SIG-M5 (cell line): Measurements from ENCODE around the gene GFER.

Source experiments
- DNase-seq: peaks from one replicate; lab custom pipeline; 2025; lab: John Stamatoyannopoulos, UW

GFER gene

GRCh38 chr16:1974157-1975070, 9.6 kb upstream of the GFER start:
- DNase-seq: no peak

- DNase-seq: no peak
Measured at GRCh38 chr16:1975432-1976215, 8.4 kb upstream of the GFER start.

GRCh38 chr16:1976216-1976520, 7.8 kb upstream of the GFER start:
- DNase-seq: no peak

GRCh38 chr16:1976951-1977874, 6.8 kb upstream of the GFER start:
- no peak for DNase-seq

GRCh38 chr16:1977875-1978268, 6.1 kb upstream of the GFER start:
- no peak for DNase-seq

- DNase-seq: no peak
Measured at GRCh38 chr16:1978476-1979120, 5.4 kb upstream of the GFER start.

- no peak for DNase-seq
Measured at GRCh38 chr16:1979271-1980029, 4.5 kb upstream of the GFER start.

GRCh38 chr16:1980030-1980769, 3.8 kb upstream of the GFER start:
- no peak for DNase-seq

- no peak for DNase-seq
Measured at GRCh38 chr16:1980770-1981087, 3.3 kb upstream of the GFER start.

GRCh38 chr16:1981398-1981836, 2.6 kb upstream of the GFER start, which contains the start of gene NOXO1:
NOXO1 (minus strand) TSS chr16:1981469; CDS start chr16:1981179, 290 bp downstream.
- DNase-seq: no peak

GRCh38 chr16:1982013-1982433, 2.0 kb upstream of the GFER start:
- DNase-seq: no peak

- no peak for DNase-seq
Measured at GRCh38 chr16:1982991-1983543, 926 bp upstream of the GFER start.

GRCh38 chr16:1984347-1985225, 593 bp downstream of the GFER start:
- DNase-seq: no peak

- DNase-seq: no peak
Measured at GRCh38 chr16:1985466-1986150, 1.6 kb downstream of the GFER start.

GRCh38 chr16:1987198-1987597, 3.2 kb downstream of the GFER start:
- no peak for DNase-seq

- no peak for DNase-seq
Measured at GRCh38 chr16:1989209-1990100, 5.5 kb downstream of the GFER start, which contains the start of gene SYNGR3. SYNGR3 (plus strand) TSS chr16:1989970; CDS start chr16:1990103, 133 bp downstream.

GRCh38 chr16:1990101-1990350, 6.0 kb downstream of the GFER start:
- DNase-seq: no peak
